ENCODE measurements around the gene MED12L. TPM values are rescaled to one million over a fixed set of nuclear protein-coding genes. Genes with fewer than 3 reads are reported as not detected.

MED12L gene
- total RNA-seq, 1 experiment from 2014 or later, result 14.9 TPM

GRCh38 chr3:151415289-151415688 lies 329.8 kb downstream of the MED12L start:
- H4K20me1 ChIP-seq (ENCODE audit: control insufficient read depth, insufficient read depth, insufficient read length), result no peaks in the 10 kb centered on the region
- DNase-seq, result no peak
- no peak overlapping the region for H3K9ac ChIP-seq (ENCODE audit: extremely low read depth, insufficient read length, low read length)
- H3K79me1 ChIP-seq (ENCODE audit: insufficient read depth, low read depth, low read length, poor library complexity, severe bottlenecking), result no peaks in the 10 kb centered on the region
- no peak overlapping the region for H3T11ph ChIP-seq (ENCODE audit: low read length)
- H2BK12ac ChIP-seq (ENCODE audit: insufficient read length, low read depth, low read length), result no peak overlapping the region
- Mint-ChIP-seq H3K27me3 (ENCODE audit: low read depth) (no peaks in the 10 kb centered on the region), H3K4me1 (peaks cover 3 to 7% of the 10 kb centered on the region in 2 experiments; a peak in 2 of 4 replicates), H3K9me3 (no peaks in the 10 kb centered on the region), H3K36me3 (ENCODE audit: insufficient read depth in 1 of 3, low read depth in 3 of 3) (peaks cover 6 to 14% (median 13%) of the 10 kb centered on the region in 3 experiments; a peak in 6 of 7 replicates), H3K27ac (no peak overlapping the region), H3K4me3 (no peak overlapping the region)
- H4K8ac ChIP-seq (replicated peaks; ENCODE audit: insufficient read length, low read depth, low read length), result no peak overlapping the region
- H3K56ac ChIP-seq (ENCODE audit: insufficient read length, low read depth, low read length), result no peak overlapping the region
- H3K14ac ChIP-seq (ENCODE audit: insufficient read depth, low read length), result no peak overlapping the region
- H3K9me3 ChIP-seq (ENCODE audit: control insufficient read depth, low read depth, low read length), result no peaks in the 10 kb centered on the region
- TF ChIP-seq, protein P1, sequence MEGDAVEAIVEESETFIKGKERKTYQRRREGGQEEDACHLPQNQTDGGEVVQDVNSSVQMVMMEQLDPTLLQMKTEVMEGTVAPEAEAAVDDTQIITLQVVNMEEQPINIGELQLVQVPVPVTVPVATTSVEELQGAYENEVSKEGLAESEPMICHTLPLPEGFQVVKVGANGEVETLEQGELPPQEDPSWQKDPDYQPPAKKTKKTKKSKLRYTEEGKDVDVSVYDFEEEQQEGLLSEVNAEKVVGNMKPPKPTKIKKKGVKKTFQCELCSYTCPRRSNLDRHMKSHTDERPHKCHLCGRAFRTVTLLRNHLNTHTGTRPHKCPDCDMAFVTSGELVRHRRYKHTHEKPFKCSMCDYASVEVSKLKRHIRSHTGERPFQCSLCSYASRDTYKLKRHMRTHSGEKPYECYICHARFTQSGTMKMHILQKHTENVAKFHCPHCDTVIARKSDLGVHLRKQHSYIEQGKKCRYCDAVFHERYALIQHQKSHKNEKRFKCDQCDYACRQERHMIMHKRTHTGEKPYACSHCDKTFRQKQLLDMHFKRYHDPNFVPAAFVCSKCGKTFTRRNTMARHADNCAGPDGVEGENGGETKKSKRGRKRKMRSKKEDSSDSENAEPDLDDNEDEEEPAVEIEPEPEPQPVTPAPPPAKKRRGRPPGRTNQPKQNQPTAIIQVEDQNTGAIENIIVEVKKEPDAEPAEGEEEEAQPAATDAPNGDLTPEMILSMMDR (conservative IDR thresholded peaks at IDR 0.05), result no peak
- no peak overlapping the region for H3K23ac ChIP-seq (ENCODE audit: insufficient read length, low read depth, low read length)
- H2BK5ac ChIP-seq (ENCODE audit: insufficient read length, low read length), result no peak overlapping the region
- no CpG with 5 or more reads among the region's 1 CpG for WGBS (ENCODE audit: extremely low coverage, insufficient read length, low lambda C conversion rate)
- H2BK20ac ChIP-seq (ENCODE audit: low read depth, low read length, poor library complexity, severe bottlenecking), result no peak overlapping the region
- no peak overlapping the region for H2BK15ac ChIP-seq (ENCODE audit: low read depth, low read length)
- no peaks in the 10 kb centered on the region for H3K79me2 ChIP-seq (ENCODE audit: insufficient read depth, low read length)
- H3K4me2 ChIP-seq (ENCODE audit: insufficient read depth, insufficient read length, low read length), result no peak overlapping the region
- H3K4ac ChIP-seq (ENCODE audit: low read depth, low read length), result no peak overlapping the region
- H3K27ac ChIP-seq (ENCODE audit: insufficient read length, low read depth, low read length), result no peak overlapping the region
- H2BK120ac ChIP-seq (ENCODE audit: low read depth, low read length, poor library complexity, severe bottlenecking), result no peak overlapping the region
- H3K23me2 ChIP-seq (ENCODE audit: insufficient read length, low read depth, low read length, poor library complexity, severe bottlenecking), result no peaks in the 10 kb centered on the region
- no peaks in the 10 kb centered on the region for H3K4me1 ChIP-seq (ENCODE audit: insufficient read depth, low read length)
- no peak overlapping the region for H2AK5ac ChIP-seq (ENCODE audit: insufficient read length, low read length)
- H3K18ac ChIP-seq (ENCODE audit: insufficient read length, low read depth, low read length), result no peak overlapping the region
- no peaks in the 10 kb centered on the region for H3K27me3 ChIP-seq (ENCODE audit: insufficient read depth, low read length)
- no peak overlapping the region for H2AFZ ChIP-seq (ENCODE audit: low read length)
- H4K91ac ChIP-seq (ENCODE audit: insufficient read length, low read depth, low read length), result no peak overlapping the region
- H4K5ac ChIP-seq (ENCODE audit: insufficient read length, low read depth, low read length), result no peak overlapping the region

Measured in H9 (cell line).